MM.1S (cell line): Measurements from ENCODE around the gene SORCS2.

Source experiments
- DNase-seq: peaks from one replicate; pipeline ENCODE4 v3.0.0-alpha.2; 2015
- H2AFZ ChIP-seq: fragments of 300-600 bp; sonication (generic); 2 replicates; pipeline ENCODE4 v1.6.0; 2016; ENCODE audit warnings: antibody characterized with exemption, low read length
- H3F3A ChIP-seq: fragments of 300-600 bp; sonication (generic); 2 replicates; pipeline ENCODE4 v1.6.1; 2016; ENCODE audit warnings: mild to moderate bottlenecking, antibody characterized with exemption, low read length, moderate library complexity, mixed read lengths; ENCODE audit not compliant: insufficient read depth
- H3K27ac ChIP-seq: fragments of 300-600 bp; sonication (generic); 2 replicates; pipeline ENCODE4 v1.5.1; 2016; ENCODE audit warnings: mild to moderate bottlenecking, low read length
- H3K27me3 ChIP-seq: fragments of 300-600 bp; sonication (generic); replicated peaks from 2 replicates; pipeline ENCODE4 v1.6.0; 2016; ENCODE audit warnings: low read length; ENCODE audit not compliant: insufficient read depth
- H3K36me3 ChIP-seq: fragments of 300-600 bp; sonication (generic); replicated peaks from 2 replicates; pipeline ENCODE4 v1.6.1; 2016; ENCODE audit warnings: mild to moderate bottlenecking, low read length, mixed read lengths; ENCODE audit not compliant: insufficient read depth
- H3K4me1 ChIP-seq: fragments of 300-600 bp; sonication (generic); 2 replicates; pipeline ENCODE4 v1.6.1; 2016; ENCODE audit warnings: low read length, mixed read lengths
- H3K4me2 ChIP-seq: fragments of 300-600 bp; sonication (generic); 2 replicates; pipeline ENCODE4 v1.6.0; 2016; ENCODE audit warnings: low read depth, low read length
- H3K4me3 ChIP-seq: fragments of 300-600 bp; sonication (generic); 2 replicates; pipeline ENCODE4 v1.5.1; 2016; ENCODE audit warnings: low read length, mixed read lengths
- H3K79me2 ChIP-seq: fragments of 300-600 bp; sonication (generic); 2 replicates; pipeline ENCODE4 v1.6.1; 2016; ENCODE audit warnings: mixed run types, low read length, mixed read lengths
- H3K9ac ChIP-seq: fragments of 300-600 bp; sonication (generic); 2 replicates; pipeline ENCODE4 v1.6.1; 2016; ENCODE audit warnings: low read length, mixed read lengths
- H3K9me2 ChIP-seq: fragments of 300-600 bp; sonication (generic); replicated peaks from 2 replicates; pipeline ENCODE4 v1.6.1; 2016; ENCODE audit warnings: mild to moderate bottlenecking, low read length, mixed read lengths; ENCODE audit not compliant: insufficient read depth
- H3K9me3 ChIP-seq: fragments of 300-600 bp; sonication (generic); replicated peaks from 2 replicates; pipeline ENCODE4 v1.6.1; 2016; ENCODE audit warnings: mild to moderate bottlenecking, low read length, mixed read lengths; ENCODE audit not compliant: insufficient read depth
- H4K20me1 ChIP-seq: fragments of 300-600 bp; sonication (generic); 2 replicates; pipeline ENCODE4 v1.6.1; 2016; ENCODE audit warnings: mild to moderate bottlenecking, low read length, moderate library complexity, mixed read lengths; ENCODE audit not compliant: insufficient read depth
- EZH2 ChIP-seq: fragments of 300-600 bp; sonication (generic); optimal IDR thresholded peaks from 2 replicates; pipeline ENCODE3; 2017; ENCODE audit warnings: low read depth, mild to moderate bottlenecking, antibody characterized with exemption, low read length, mixed read lengths
- EZH2phosphoT487 ChIP-seq: fragments of 300-600 bp; sonication (generic); IDR thresholded peaks from 2 replicates; pipeline ENCODE4 v1.6.1; 2018; ENCODE audit warnings: antibody characterized with exemption, low read length
- TF ChIP-seq, protein P1 (sequence below): fragments of 300-600 bp; sonication (generic); IDR thresholded peaks from 2 replicates; pipeline ENCODE4 v1.5.1; 2016; ENCODE audit warnings: antibody characterized with exemption, low read length, mixed read lengths

Gene SORCS2

GRCh38 chr4:7475207-7475606 lies 282.9 kb downstream of the SORCS2 start:
- H3K9me2 ChIP-seq, result no peaks in the 10 kb centered on the region
- H3F3A ChIP-seq, result no peaks in the 10 kb centered on the region
- no peak overlapping the region for H2AFZ ChIP-seq
- no peaks in the 10 kb centered on the region for H3K79me2 ChIP-seq
- DNase-seq, result no peak
- H3K27ac ChIP-seq, result no peak overlapping the region
- H3K4me1 ChIP-seq, result no peaks in the 10 kb centered on the region
- H3K4me2 ChIP-seq, result no peak overlapping the region
- no peaks in the 10 kb centered on the region for H4K20me1 ChIP-seq
- H3K4me3 ChIP-seq, result no peak overlapping the region
- H3K9me3 ChIP-seq, result no peaks in the 10 kb centered on the region
- no peaks in the 10 kb centered on the region for H3K36me3 ChIP-seq
- H3K9ac ChIP-seq, result no peak overlapping the region
- H3K27me3 ChIP-seq, result peaks cover 99% of the 10 kb centered on the region
- TF ChIP-seq EZH2 (no peak), EZH2phosphoT487 (no peak)
- TF ChIP-seq, protein P1, sequence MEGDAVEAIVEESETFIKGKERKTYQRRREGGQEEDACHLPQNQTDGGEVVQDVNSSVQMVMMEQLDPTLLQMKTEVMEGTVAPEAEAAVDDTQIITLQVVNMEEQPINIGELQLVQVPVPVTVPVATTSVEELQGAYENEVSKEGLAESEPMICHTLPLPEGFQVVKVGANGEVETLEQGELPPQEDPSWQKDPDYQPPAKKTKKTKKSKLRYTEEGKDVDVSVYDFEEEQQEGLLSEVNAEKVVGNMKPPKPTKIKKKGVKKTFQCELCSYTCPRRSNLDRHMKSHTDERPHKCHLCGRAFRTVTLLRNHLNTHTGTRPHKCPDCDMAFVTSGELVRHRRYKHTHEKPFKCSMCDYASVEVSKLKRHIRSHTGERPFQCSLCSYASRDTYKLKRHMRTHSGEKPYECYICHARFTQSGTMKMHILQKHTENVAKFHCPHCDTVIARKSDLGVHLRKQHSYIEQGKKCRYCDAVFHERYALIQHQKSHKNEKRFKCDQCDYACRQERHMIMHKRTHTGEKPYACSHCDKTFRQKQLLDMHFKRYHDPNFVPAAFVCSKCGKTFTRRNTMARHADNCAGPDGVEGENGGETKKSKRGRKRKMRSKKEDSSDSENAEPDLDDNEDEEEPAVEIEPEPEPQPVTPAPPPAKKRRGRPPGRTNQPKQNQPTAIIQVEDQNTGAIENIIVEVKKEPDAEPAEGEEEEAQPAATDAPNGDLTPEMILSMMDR, result no peak

DNA sequence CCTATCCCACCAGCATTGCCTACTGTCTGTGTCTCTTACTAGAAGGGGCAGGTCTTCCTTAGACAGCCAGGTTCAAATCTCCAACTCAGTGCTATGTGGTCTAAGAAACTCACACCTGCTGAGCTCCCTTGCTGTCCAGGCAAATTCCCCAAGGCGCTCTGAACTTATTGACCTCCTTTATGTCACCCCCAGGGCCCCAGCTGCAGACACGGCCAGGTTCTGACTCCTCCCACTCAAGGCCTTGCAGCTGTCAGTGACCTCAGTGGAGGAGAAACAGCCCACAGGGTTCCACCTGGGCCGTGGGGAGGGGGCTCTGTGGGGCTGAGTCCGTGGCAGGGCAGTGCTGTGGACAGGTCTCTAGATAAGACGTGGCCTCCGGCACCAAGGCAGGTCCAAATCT lies 284.5 kb downstream of the SORCS2 start:
- Histone ChIP-seq H2AFZ (no peak overlapping the region), H3K4me1 (no peaks in the 10 kb centered on the region), H3K36me3 (no peaks in the 10 kb centered on the region), H3K9me3 (no peaks in the 10 kb centered on the region), H3K4me3 (no peak overlapping the region), H3F3A (no peaks in the 10 kb centered on the region), H3K79me2 (no peaks in the 10 kb centered on the region), H3K27me3 (peaks cover 98% of the 10 kb centered on the region), H4K20me1 (no peaks in the 10 kb centered on the region), H3K9ac (no peak overlapping the region), H3K9me2 (no peaks in the 10 kb centered on the region), H3K4me2 (no peak overlapping the region), H3K27ac (no peak overlapping the region)
- no peak for DNase-seq
- TF ChIP-seq EZH2 (no peak), EZH2phosphoT487 (no peak)
- TF ChIP-seq, protein P1, result no peak

GRCh38 chr4:7477695-7478094 lies 285.4 kb downstream of the SORCS2 start:
- Histone ChIP-seq H3K4me2 (no peak overlapping the region), H2AFZ (no peak overlapping the region), H3K4me3 (no peak overlapping the region), H3K27ac (no peak overlapping the region), H4K20me1 (no peaks in the 10 kb centered on the region), H3K4me1 (no peaks in the 10 kb centered on the region), H3F3A (no peaks in the 10 kb centered on the region), H3K36me3 (no peaks in the 10 kb centered on the region), H3K9ac (no peak overlapping the region), H3K9me3 (no peaks in the 10 kb centered on the region), H3K79me2 (no peaks in the 10 kb centered on the region), H3K9me2 (no peaks in the 10 kb centered on the region), H3K27me3 (peaks cover 91% of the 10 kb centered on the region)
- TF ChIP-seq EZH2 (no peak), EZH2phosphoT487 (no peak)
- TF ChIP-seq, protein P1, result no peak
- no peak for DNase-seq

DNA sequence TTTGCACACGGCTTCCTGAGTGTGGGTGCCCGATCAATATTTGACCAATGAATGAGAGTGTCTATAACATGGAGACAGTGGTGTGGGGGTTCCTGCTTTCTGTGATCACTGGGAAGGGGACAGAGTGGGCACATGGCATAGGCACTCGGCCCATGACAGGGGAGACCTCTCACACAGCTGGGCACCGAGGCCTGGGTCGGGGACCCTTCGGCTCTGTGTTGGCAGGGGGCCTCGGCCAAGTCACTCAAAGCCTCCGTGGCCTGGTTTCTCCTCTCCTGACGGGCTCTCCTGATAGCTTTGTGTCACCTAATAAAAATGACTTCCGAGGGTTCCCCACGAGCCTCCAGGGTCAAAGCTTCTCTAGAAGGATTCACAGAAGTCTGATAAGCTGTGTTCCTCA lies 286.3 kb downstream of the SORCS2 start:
- Histone ChIP-seq H3K36me3 (no peaks in the 10 kb centered on the region), H3K9me3 (no peaks in the 10 kb centered on the region), H3K9me2 (no peaks in the 10 kb centered on the region), H3K79me2 (no peaks in the 10 kb centered on the region), H3K4me2 (no peak overlapping the region), H3K27ac (no peak overlapping the region), H3K9ac (no peak overlapping the region), H3K27me3 (peaks cover 90% of the 10 kb centered on the region), H2AFZ (no peak overlapping the region), H4K20me1 (no peaks in the 10 kb centered on the region), H3F3A (no peaks in the 10 kb centered on the region), H3K4me3 (no peak overlapping the region), H3K4me1 (no peaks in the 10 kb centered on the region)
- TF ChIP-seq EZH2, result no peak
- TF ChIP-seq, protein P1, result no peak
- DNase-seq, result no peak
